Ectodermal cell (in vitro differentiated cells): ENCODE results near the gene METTL25.

Experiments
- H3K27ac ChIP-seq: 2 replicates; pipeline ENCODE4 v1.7.0; 2013; ENCODE audit warnings: mild to moderate bottlenecking, low read depth, low read length; ENCODE audit not compliant: insufficient read depth, poor library complexity, severe bottlenecking
- H3K27me3 ChIP-seq: 2 replicates; pipeline ENCODE4 v1.7.0; 2013; ENCODE audit warnings: mild to moderate bottlenecking, low read length; ENCODE audit not compliant: insufficient read depth, control insufficient read depth, poor library complexity, severe bottlenecking
- H3K36me3 ChIP-seq: one replicate; pipeline ENCODE4 v1.7.0; 2013; ENCODE audit warnings: low read length; ENCODE audit not compliant: control insufficient read depth, insufficient read depth
- H3K4me1 ChIP-seq: one replicate; pipeline ENCODE4 v1.7.0; 2013; ENCODE audit warnings: low read length; ENCODE audit not compliant: control insufficient read depth, insufficient read depth
- H3K4me3 ChIP-seq: 2 replicates; pipeline ENCODE4 v1.7.0; 2013; ENCODE audit warnings: low read depth, low read length, control low read depth; ENCODE audit not compliant: insufficient read depth
- H3K9me3 ChIP-seq: 2 replicates; pipeline ENCODE4 v1.7.0; 2013; ENCODE audit warnings: mild to moderate bottlenecking, low read length, moderate library complexity; ENCODE audit not compliant: control insufficient read depth
- WGBS, 2 experiments: methylation state at CpG; one replicate each; pipeline ENCODE4 v1.1.7; 2013; ENCODE audit warnings: missing lambda C conversion rate in 2 of 2; 5-methylcytosine and 5-hydroxymethylcytosine counted together

The METTL25 gene

DNA sequence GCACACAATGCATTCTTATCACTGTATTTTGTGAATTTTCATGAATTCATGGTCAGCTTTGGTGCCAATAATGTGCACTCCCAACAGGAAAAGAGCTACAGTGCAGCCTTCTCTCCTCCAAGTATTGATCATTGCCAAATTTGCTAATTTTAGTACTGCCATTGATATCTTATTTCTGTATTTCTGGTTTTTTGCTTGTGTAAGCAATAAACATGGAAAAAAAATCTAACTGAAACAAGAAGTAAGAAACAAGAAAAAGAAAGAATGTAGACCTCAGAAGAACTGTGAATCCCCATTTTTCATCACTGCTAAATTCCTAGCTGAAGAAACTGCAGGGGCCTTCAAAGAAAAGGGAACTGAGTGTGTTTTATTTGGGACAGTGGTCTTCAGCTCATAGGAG is 161.2 kb downstream of the METTL25 start:
- H3K9me3 ChIP-seq = no peaks in the 10 kb centered on the region
- H3K36me3 ChIP-seq = no peaks in the 10 kb centered on the region
- H3K4me1 ChIP-seq = no peaks in the 10 kb centered on the region
- H3K27me3 ChIP-seq = no peaks in the 10 kb centered on the region
- no peak overlapping the region for H3K27ac ChIP-seq
- no peak overlapping the region for H3K4me3 ChIP-seq

DNA sequence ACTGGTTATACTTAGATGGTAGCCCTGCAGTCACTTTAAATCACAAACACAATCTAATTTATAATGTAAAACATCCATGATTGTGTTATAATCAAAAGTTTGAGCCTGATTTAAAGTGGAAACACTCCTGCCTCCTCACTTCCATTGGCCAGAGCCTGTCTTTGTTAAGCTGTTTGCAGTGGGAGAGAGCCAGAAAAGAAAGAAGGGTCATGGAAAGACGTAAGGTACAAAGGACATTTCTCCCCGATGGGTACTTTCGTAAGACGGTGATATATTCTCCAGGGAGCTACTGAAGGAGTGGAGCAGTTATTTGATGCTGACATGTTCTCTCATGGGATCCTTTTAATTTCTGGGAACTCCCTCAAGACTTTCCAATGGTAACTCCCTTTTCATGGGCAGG is 164.0 kb downstream of the METTL25 start:
- Histone ChIP-seq H3K4me1 (no peaks in the 10 kb centered on the region), H3K36me3 (no peaks in the 10 kb centered on the region), H3K4me3 (no peak overlapping the region), H3K27ac (no peak overlapping the region), H3K27me3 (no peaks in the 10 kb centered on the region), H3K9me3 (no peaks in the 10 kb centered on the region)
- WGBS, 2 experiments = 92 to 97% methylated on average over 4 of the region's 4 CpGs

DNA sequence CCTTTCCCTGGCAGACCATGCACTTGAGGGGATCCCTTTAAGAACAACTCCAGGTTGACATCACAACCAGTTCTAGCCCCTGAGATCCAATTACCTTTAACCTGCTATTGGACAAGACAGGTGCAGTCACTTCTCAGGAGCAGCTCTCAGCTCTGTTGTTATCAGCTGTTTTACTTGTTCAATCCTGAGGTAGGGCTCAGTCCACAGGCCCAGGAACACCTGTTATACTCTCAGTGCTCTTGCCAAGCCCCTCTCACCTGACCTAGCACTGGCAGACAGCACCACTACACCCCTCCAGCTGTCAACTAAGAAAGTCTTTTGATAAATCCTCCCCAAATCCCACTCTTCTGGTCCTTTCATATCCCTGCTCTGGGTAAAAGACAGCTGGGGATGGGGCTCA is 164.4 kb downstream of the METTL25 start:
- no peak overlapping the region for H3K4me3 ChIP-seq
- H3K9me3 ChIP-seq = no peaks in the 10 kb centered on the region
- no peaks in the 10 kb centered on the region for H3K27me3 ChIP-seq
- no peaks in the 10 kb centered on the region for H3K4me1 ChIP-seq
- H3K27ac ChIP-seq = no peak overlapping the region
- no peaks in the 10 kb centered on the region for H3K36me3 ChIP-seq

GRCh38 chr12:82523996-82524395 is 165.7 kb downstream of the METTL25 start:
- Histone ChIP-seq H3K36me3 (no peaks in the 10 kb centered on the region), H3K27ac (no peak overlapping the region), H3K9me3 (no peaks in the 10 kb centered on the region), H3K4me3 (no peak overlapping the region), H3K27me3 (no peaks in the 10 kb centered on the region), H3K4me1 (no peaks in the 10 kb centered on the region)
- WGBS, 2 experiments = 90% methylated on average over 3 of the region's 3 CpGs

DNA sequence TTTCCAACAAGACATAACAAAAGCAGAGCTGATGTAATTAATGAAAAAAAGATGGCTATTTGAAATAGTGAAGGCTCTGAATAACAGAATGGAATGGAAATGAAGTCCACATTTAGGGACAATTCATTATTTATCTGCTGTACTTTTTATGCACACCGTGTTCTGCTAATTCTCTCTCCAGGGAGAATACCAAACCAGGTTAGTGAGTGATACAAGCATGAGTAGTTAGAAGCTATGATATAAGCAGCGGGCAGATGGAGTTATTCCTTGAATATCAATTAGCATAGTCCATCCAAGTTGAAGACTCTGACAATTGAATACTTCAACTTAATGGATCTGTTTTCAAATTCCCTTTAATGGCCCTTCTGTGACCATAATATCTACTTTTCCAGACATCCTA is 166.3 kb downstream of the METTL25 start:
- Histone ChIP-seq H3K36me3 (no peaks in the 10 kb centered on the region), H3K4me3 (no peak overlapping the region), H3K27me3 (no peaks in the 10 kb centered on the region), H3K27ac (no peak overlapping the region), H3K9me3 (no peaks in the 10 kb centered on the region), H3K4me1 (no peaks in the 10 kb centered on the region)
- 88 to 89% methylated on average over 2 of the region's 2 CpGs for WGBS, 2 experiments

DNA sequence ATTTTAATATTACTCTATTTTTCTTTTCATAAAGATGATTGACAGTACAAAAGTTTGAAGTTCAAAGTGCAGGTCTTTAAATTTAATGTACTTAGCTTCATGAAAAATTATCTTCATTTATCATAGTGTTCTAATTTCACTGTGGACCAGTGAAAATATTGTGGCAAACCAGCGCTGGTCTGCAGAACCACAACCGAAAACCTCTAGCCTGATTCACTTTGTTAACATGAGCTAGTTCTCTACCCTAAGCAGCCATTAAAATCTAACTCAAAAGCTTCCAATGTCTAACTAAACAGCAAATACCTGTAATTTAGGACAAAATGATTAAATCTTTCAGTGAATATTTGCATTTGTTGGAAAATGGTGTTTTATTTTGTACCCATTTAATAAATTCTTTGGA is 167.3 kb downstream of the METTL25 start:
- no peaks in the 10 kb centered on the region for H3K27me3 ChIP-seq
- no peaks in the 10 kb centered on the region for H3K36me3 ChIP-seq
- H3K4me3 ChIP-seq = no peak overlapping the region
- no peaks in the 10 kb centered on the region for H3K9me3 ChIP-seq
- no peaks in the 10 kb centered on the region for H3K4me1 ChIP-seq
- 97 to 98% methylated on average over 2 of the region's 2 CpGs for WGBS, 2 experiments
- H3K27ac ChIP-seq = no peak overlapping the region

GRCh38 chr12:82527165-82527780 is 168.9 kb downstream of the METTL25 start:
- no peaks in the 10 kb centered on the region for H3K9me3 ChIP-seq
- no peak overlapping the region for H3K27ac ChIP-seq
- WGBS, 2 experiments = 20 to 22% methylated on average over 5 of the region's 5 CpGs
- no peaks in the 10 kb centered on the region for H3K27me3 ChIP-seq
- H3K36me3 ChIP-seq = no peaks in the 10 kb centered on the region
- no peak overlapping the region for H3K4me3 ChIP-seq
- H3K4me1 ChIP-seq = no peaks in the 10 kb centered on the region
